GM21423 (cell line): ENCODE data around the gene BCAS3.
"Not testable (repeated sequence)": the region's sequence is repeated elsewhere in the genome, so short reads cannot be mapped to it uniquely, and the experiment has no call there.

Experiments used
- ATAC-seq: cut with Tn5 transposase; IDR thresholded peaks from one replicate; pipeline ENCODE4 v1.9.1; 2021; ENCODE audit warnings: mild to moderate bottlenecking, moderate library complexity; ENCODE audit not compliant: unreplicated experiment

BCAS3 gene

DNA sequence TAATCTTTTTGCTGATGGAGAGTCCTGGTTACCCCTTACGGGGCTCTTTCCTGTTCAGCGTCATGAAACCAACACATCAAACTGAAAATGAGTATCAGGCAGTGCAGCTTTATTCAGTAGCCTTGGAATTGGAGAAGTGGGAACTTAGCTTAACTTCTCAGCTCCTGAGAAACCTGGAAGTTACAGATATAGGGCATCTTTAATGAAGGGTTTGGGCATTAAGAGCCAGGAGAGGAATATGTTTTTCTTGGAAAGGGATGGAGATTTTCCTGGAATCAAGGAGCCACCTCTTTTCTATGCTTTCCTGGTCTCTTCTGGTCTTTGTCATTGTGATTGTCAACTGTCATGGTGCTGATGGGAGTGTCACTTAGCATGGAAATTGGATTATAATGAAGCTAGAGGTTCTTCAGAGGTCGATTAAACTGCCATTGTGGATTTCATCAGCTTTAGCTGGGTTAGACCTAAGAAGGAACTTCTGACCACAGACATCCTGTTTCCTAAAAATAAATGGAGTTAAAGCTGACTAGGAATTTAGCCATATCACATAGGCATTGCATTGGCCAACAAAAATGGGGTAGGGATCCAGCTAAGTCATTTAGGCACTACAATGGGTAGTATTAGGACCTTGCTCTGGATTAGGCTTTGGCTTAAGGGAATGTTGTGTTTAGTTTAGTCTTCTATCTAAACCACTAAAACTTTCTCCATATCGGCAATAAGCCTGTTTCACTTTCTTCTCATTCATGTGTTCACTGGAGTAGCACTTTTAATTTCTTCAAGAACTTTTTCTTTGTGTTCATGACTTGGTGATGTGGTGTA lies 186.4 kb downstream of the BCAS3 start:
- no peak for ATAC-seq

DNA sequence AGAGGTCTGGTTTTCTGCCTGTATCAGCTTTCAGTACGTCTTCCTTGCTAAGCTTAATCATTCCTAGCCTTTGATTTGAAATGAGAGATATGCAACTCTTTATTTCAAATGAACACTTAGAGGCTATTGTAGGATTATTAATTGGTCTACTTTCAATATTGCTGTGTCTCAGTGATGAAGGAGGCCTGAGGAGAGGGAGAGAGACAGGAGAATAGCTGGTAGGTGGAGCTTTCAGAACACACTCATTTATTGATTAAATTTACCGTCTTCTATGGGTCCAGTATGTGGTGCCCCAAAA lies 187.0 kb downstream of the BCAS3 start:
- ATAC-seq, result no peak

GRCh38 chr17:60874772-60875171 lies 197.1 kb downstream of the BCAS3 start:
- no peak for ATAC-seq

GRCh38 chr17:60886731-60887613 lies 209.3 kb downstream of the BCAS3 start:
- not testable (repeated sequence) for ATAC-seq

DNA sequence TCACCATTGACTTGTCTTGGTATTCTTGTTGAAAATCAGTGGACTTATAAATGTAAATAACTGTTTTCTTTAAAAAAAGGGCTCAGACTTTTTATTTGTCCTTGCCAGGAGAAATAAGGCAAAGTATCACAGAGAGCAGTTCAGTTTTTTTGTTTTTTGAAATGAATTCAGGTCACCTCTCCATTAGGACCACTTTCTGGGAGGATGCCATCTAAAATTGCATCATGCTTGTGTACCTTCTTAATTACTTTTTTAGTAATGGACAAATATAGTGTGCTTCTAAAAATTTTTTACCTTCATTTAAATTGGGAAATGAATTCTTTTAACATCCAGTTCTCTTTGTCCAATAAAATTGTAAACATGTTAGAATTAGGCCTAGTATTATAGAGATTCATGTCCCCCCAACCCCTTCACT lies 210.0 kb downstream of the BCAS3 start:
- ATAC-seq, result no peak

- ATAC-seq, result no peak
Measured at GRCh38 chr17:60888812-60889709, 211.4 kb downstream of the BCAS3 start.

- ATAC-seq, result no peak
Measured at GRCh38 chr17:60891149-60891548, 213.5 kb downstream of the BCAS3 start.

GRCh38 chr17:60893475-60893874 lies 215.8 kb downstream of the BCAS3 start:
- no peak for ATAC-seq

- ATAC-seq, result no peak
Measured at GRCh38 chr17:60896996-60897395, 219.3 kb downstream of the BCAS3 start.

DNA sequence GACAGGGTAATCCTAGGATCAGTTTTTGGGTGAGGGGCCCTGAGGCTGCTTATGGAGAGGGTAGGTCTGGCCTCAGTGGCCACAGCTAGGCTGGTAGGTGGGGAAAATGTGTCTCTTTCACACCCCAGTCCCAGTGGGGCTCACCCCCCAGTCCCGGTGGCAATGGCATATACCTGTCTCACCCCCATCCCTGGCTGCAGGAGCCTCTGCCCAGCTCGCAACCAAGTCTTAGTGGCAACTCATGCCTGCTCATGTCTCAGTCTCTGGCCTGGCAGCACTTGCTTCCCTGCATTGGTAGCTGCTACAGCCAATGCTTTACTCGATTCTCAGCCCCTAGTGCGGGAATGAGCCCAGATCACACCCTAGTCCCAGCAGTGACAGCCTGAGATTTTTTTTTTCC lies 221.5 kb downstream of the BCAS3 start:
- ATAC-seq, result no peak

DNA sequence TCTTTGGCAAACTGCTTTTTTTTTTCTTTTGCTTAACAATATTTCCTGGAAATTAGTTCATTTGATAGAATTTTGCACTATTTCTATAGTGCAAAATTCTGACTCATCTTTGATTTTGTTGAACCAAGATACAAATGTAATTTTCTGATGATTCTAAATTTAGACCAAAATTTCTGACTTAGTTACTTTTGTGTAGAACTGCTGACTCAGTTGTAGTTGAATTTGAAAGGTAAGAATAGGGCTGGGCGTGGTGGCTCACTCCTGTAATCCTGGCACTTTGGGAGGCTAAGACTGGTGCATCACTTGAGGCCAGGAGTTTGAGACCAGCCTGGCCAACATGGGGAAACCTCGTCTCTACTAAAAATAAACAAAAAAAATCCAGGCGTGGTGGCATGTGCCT lies 223.0 kb downstream of the BCAS3 start:
- no peak for ATAC-seq

DNA sequence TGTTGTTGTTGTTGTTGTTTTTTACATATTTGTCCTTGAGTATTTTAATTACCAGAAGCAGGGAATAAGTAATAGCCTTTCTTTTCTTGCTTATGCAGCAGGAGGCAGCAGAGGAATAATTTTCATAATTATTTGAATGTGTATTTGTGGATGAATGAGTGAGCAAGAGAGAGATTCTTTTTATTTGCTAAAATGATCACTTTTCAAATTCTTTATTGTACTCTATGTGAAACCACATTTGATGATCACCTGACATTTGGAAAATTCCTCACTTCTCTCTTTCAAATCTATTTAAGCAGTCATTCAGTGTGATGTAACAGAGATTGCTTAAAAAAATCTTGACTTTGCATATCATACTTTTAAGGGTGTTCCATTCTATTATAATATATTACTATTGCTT lies 223.6 kb downstream of the BCAS3 start:
- ATAC-seq, result no peak

DNA sequence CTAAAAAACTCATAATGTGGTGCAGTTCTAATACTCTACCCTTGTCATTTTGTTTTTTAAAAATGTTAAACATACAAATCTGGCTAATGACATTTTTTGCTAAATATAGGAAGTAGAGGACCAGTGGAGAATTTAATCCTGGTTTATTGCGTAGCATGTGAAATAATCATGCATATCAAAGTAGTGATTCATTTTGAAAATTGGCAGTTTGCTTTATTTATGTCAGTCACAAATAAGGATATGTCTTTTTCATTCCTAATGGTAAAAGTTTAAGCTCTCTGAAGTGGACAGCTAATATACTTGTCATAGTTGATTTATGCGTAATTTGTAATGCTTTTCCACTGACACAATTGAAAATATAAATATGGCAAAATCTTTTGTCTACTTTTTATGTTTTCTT lies 224.2 kb downstream of the BCAS3 start:
- ATAC-seq, result no peak

DNA sequence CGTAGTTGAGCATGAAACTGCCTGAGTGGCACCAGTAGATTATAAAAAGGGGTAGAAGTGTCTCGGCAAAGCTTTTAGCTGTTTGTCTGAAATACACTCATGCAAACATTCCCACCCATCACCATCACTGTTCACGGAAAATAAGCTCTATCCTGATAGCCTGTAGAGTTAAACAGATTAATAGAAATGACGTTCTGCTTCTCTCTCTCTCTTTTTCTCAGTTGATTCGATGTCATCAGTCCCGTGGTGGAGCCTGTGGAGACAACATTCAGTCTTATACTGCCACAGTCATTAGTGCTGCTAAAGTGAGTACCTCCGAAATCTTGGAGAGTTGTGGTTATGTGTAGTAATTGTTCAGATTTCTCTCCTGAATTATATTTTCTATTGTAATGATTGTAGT lies 224.7 kb downstream of the BCAS3 start:
- ATAC-seq, result no peak

GRCh38 chr17:60904582-60904981 lies 226.9 kb downstream of the BCAS3 start:
- no peak for ATAC-seq

- no peak for ATAC-seq
Measured at GRCh38 chr17:60905709-60906108, 228.1 kb downstream of the BCAS3 start.

DNA sequence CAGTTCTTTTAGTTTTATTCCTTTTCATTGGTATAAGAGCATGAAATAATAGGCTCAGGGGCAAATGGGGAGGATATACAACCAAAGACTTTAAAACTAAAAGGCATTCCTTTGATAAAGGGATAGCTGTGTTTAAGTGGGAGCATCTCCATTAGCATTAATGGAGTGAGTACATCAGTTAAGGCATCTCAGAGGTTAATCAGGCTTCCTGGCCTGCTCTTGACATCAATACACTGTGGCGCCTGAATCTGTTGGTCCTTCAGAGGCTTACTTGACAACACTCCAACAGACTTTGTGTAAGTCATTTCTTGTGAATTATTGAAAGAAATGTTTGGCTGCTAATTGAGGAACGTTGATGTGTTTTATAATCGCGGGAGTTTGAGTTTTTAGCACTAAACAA lies 230.7 kb downstream of the BCAS3 start:
- ATAC-seq, result no peak

DNA sequence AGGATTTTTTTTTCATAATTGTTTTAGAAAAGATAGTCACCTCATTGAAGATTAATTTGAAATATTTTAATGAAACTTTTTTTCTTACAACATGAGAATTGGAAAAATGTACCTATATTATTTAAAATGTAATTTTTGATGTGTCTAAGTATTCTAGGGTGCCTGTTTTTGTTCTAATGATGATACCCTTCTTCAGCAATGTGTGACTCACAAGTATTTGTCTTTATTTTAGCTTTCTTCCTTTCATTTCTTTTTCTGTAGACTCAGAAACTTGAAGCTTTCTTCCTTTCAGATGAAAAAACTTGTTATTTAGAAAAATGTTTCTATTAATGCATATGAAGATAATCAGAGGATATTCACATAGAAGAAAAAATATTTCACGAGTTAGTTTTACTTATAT lies 231.8 kb downstream of the BCAS3 start:
- ATAC-seq, result no peak

DNA sequence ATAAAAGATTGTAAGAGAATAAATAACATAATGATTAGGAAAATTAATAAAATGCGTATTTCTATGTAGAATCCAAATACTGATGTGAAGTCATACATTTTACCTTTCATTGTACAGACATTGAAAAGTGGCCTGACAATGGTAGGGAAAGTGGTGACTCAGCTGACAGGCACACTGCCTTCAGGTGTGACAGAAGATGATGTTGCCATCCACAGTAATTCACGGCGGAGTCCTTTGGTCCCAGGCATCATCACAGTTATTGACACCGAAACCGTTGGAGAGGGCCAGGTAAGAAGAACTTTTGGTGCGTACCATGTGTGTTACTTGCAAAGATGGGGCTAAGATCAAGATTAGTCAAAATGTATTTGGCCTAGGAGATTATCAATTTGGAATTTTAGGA lies 232.8 kb downstream of the BCAS3 start:
- no peak for ATAC-seq

DNA sequence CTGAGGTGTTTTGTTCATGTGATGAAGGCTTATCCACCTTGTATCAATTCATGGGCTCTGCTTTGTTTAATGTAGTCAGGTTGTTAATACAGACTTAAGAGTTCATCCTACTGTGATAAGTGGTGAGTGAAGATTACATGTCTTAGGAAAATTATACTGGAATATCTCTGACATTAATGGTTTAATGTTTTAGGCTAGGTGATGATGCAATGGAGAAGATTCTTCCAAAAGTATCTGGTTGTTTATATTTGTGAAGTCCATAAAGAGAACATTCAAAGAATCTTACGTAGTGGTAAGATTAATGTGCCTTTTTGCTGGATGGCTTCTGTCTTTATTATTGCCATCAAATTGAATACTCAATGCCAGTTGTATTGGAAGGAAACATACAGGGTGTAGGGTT lies 236.4 kb downstream of the BCAS3 start:
- ATAC-seq, result no peak

DNA sequence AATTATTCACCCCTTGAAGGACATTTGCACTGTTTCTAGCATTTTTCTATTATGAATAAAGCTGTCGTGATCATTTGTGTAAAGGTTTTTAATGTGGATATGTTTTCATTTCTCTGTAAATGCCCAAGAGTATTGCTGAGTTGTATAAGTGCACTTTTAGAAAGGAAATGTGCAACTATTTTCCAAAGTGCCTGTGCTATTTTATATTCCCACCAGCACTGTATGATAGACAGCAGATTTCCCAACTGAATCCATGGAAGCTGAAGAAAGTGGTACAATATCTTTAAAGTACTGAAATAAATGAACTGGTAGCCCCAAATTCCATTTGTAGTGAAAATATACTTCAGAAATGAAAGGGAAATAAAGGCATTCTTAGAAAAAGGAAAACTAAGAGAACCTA lies 238.4 kb downstream of the BCAS3 start:
- ATAC-seq, result no peak
